IPS-20b (cell line): ENCODE data around the gene SUSD6.

Experiments used
- H3K27ac ChIP-seq: one replicate; pipeline ENCODE4 v1.5.1; 2013; ENCODE audit warnings: low read length
- H3K27me3 ChIP-seq: 2 replicates; pipeline ENCODE4 v1.6.1; 2013; ENCODE audit warnings: mild to moderate bottlenecking, low read length, inconsistent platforms; ENCODE audit not compliant: insufficient read depth
- H3K36me3 ChIP-seq: 2 replicates; pipeline ENCODE4 v1.6.1; 2013; ENCODE audit warnings: low read depth, mild to moderate bottlenecking, inconsistent platforms, low read length, moderate library complexity; ENCODE audit not compliant: insufficient read depth
- H3K4me1 ChIP-seq: 2 replicates; pipeline ENCODE4 v1.6.1; 2013; ENCODE audit warnings: mild to moderate bottlenecking, control low read depth, inconsistent platforms, low read length, moderate library complexity; ENCODE audit not compliant: insufficient read depth
- H3K4me3 ChIP-seq: 2 replicates; pipeline ENCODE4 v1.5.1; 2013; ENCODE audit warnings: mild to moderate bottlenecking, low read length, inconsistent platforms
- H3K9ac ChIP-seq: 2 replicates; pipeline ENCODE4 v1.6.1; 2013; ENCODE audit warnings: low read depth, mild to moderate bottlenecking, inconsistent platforms, low read length, moderate library complexity
- H3K9me3 ChIP-seq: 2 replicates; pipeline ENCODE4 v1.6.1; 2013; ENCODE audit warnings: mild to moderate bottlenecking, low read depth, low read length, inconsistent platforms; ENCODE audit not compliant: insufficient read depth

Gene SUSD6

GRCh38 chr14:69574263-69574953, 37.0 kb upstream of the SUSD6 start, which contains the start of gene CCDC177:
Gene CCDC177, minus strand, starts transcription at chr14:69574871. Its CDS starts 1,249 bp downstream, at chr14:69573622.
- H3K9ac ChIP-seq, result peak within 1 kb of the TSS; percentile 70; the same call in 1 of the 2 replicates
- no peaks in the 10 kb centered on the region for H3K36me3 ChIP-seq
- peaks cover 3% of the 10 kb centered on the region; the same call in 1 of the 2 replicates for H3K9me3 ChIP-seq
- peaks cover 2% of the 10 kb centered on the region; the same call in 1 of the 2 replicates for H3K4me1 ChIP-seq
- peaks cover 76% of the 10 kb centered on the region for H3K27me3 ChIP-seq
- peak within 1 kb of the TSS; percentile 78 for H3K4me3 ChIP-seq
- no peak within 1 kb of the TSS for H3K27ac ChIP-seq

GRCh38 chr14:69574954-69575295, 36.5 kb upstream of the SUSD6 start:
- peaks cover 71% of the 10 kb centered on the region for H3K27me3 ChIP-seq
- H3K9me3 ChIP-seq, result peaks cover 3% of the 10 kb centered on the region; the same call in 1 of the 2 replicates
- H3K4me1 ChIP-seq, result peaks cover 5% of the 10 kb centered on the region
- no peak overlapping the region for H3K27ac ChIP-seq
- peak overlapping the region; percentile 78 for H3K4me3 ChIP-seq
- H3K9ac ChIP-seq, result no peak overlapping the region
- H3K36me3 ChIP-seq, result no peaks in the 10 kb centered on the region

- no peaks in the 10 kb centered on the region for H3K36me3 ChIP-seq
- peaks cover 4% of the 10 kb centered on the region; the same call in 1 of the 2 replicates for H3K4me1 ChIP-seq
- no peaks in the 10 kb centered on the region for H3K9me3 ChIP-seq
- H3K9ac ChIP-seq, result no peak overlapping the region
- H3K27ac ChIP-seq, result no peak overlapping the region
- H3K4me3 ChIP-seq, result no peak overlapping the region
- H3K27me3 ChIP-seq, result peaks cover 25% of the 10 kb centered on the region
Observed at GRCh38 chr14:69579476-69579875, 31.9 kb upstream of the SUSD6 start.

- H3K36me3 ChIP-seq, result no peaks in the 10 kb centered on the region
- H3K9me3 ChIP-seq, result no peaks in the 10 kb centered on the region
- H3K9ac ChIP-seq, result no peak overlapping the region
- H3K27me3 ChIP-seq, result peaks cover 19% of the 10 kb centered on the region; the same call in 1 of the 2 replicates
- H3K27ac ChIP-seq, result no peak overlapping the region
- no peak overlapping the region for H3K4me3 ChIP-seq
- peaks cover 4% of the 10 kb centered on the region; the same call in 1 of the 2 replicates for H3K4me1 ChIP-seq
Observed at GRCh38 chr14:69580009-69580577, 31.3 kb upstream of the SUSD6 start.

GRCh38 chr14:69581316-69581935, 30.0 kb upstream of the SUSD6 start:
- H3K27me3 ChIP-seq, result peaks cover 8% of the 10 kb centered on the region; the same call in 1 of the 2 replicates
- H3K4me3 ChIP-seq, result no peak overlapping the region
- no peak overlapping the region for H3K27ac ChIP-seq
- no peaks in the 10 kb centered on the region for H3K36me3 ChIP-seq
- H3K9ac ChIP-seq, result no peak overlapping the region
- peaks cover 4% of the 10 kb centered on the region; the same call in 1 of the 2 replicates for H3K4me1 ChIP-seq
- no peaks in the 10 kb centered on the region for H3K9me3 ChIP-seq

GRCh38 chr14:69582212-69582611, 29.2 kb upstream of the SUSD6 start:
- H3K27me3 ChIP-seq, result 0 out of 2 replicates have a peak, but pooled peaks cover under 1% of the 10 kb centered on the region

GRCh38 chr14:69582829-69583228, 28.6 kb upstream of the SUSD6 start:
- Histone ChIP-seq H3K27me3 (no peaks in the 10 kb centered on the region), H3K9me3 (no peaks in the 10 kb centered on the region), H3K4me1 (peaks cover 4% of the 10 kb centered on the region; the same call in 1 of the 2 replicates), H3K27ac (no peak overlapping the region), H3K9ac (no peak overlapping the region), H3K4me3 (no peak overlapping the region), H3K36me3 (no peaks in the 10 kb centered on the region)

More at GRCh38 chr14:69582212-69582611, 29.2 kb upstream of the SUSD6 start:
- Histone ChIP-seq H3K4me1 (peaks cover 4% of the 10 kb centered on the region; the same call in 1 of the 2 replicates), H3K4me3 (no peak overlapping the region), H3K36me3 (no peaks in the 10 kb centered on the region), H3K9ac (no peak overlapping the region), H3K9me3 (no peaks in the 10 kb centered on the region), H3K27ac (no peak overlapping the region)

- Histone ChIP-seq H3K4me3 (no peak overlapping the region), H3K27me3 (no peaks in the 10 kb centered on the region), H3K9ac (no peak overlapping the region)
Observed at GRCh38 chr14:69584389-69584788, 27.0 kb upstream of the SUSD6 start.

GRCh38 chr14:69586404-69586803, 25.0 kb upstream of the SUSD6 start:
- H3K4me3 ChIP-seq, result no peak overlapping the region
- H3K9ac ChIP-seq, result no peak overlapping the region
- H3K4me1 ChIP-seq, result no peaks in the 10 kb centered on the region
- H3K9me3 ChIP-seq, result no peaks in the 10 kb centered on the region
- no peaks in the 10 kb centered on the region for H3K36me3 ChIP-seq
- H3K27ac ChIP-seq, result no peak overlapping the region
- H3K27me3 ChIP-seq, result no peaks in the 10 kb centered on the region

More at GRCh38 chr14:69584389-69584788, 27.0 kb upstream of the SUSD6 start:
- no peaks in the 10 kb centered on the region for H3K36me3 ChIP-seq
- H3K4me1 ChIP-seq, result peaks cover 4% of the 10 kb centered on the region; the same call in 1 of the 2 replicates
- no peak overlapping the region for H3K27ac ChIP-seq
- H3K9me3 ChIP-seq, result no peaks in the 10 kb centered on the region

GRCh38 chr14:69587389-69587788, 24.0 kb upstream of the SUSD6 start:
- no peaks in the 10 kb centered on the region for H3K36me3 ChIP-seq
- H3K4me3 ChIP-seq, result no peak overlapping the region
- no peaks in the 10 kb centered on the region for H3K4me1 ChIP-seq
- no peaks in the 10 kb centered on the region for H3K27me3 ChIP-seq
- H3K27ac ChIP-seq, result no peak overlapping the region
- no peak overlapping the region for H3K9ac ChIP-seq
- no peaks in the 10 kb centered on the region for H3K9me3 ChIP-seq

- H3K4me1 ChIP-seq, result no peaks in the 10 kb centered on the region
- no peak overlapping the region for H3K4me3 ChIP-seq
Observed at GRCh38 chr14:69591317-69591716, 20.1 kb upstream of the SUSD6 start.

More at GRCh38 chr14:69591317-69591716, 20.1 kb upstream of the SUSD6 start:
- Histone ChIP-seq H3K36me3 (no peaks in the 10 kb centered on the region), H3K27me3 (no peaks in the 10 kb centered on the region), H3K9ac (no peak overlapping the region), H3K9me3 (no peaks in the 10 kb centered on the region), H3K27ac (no peak overlapping the region)
